Activated B cell treated with CpG ODN at 0.5 μM for 24 hours (primary cell): Measurements from ENCODE around the gene ACADS. TPM values are rescaled to one million over a fixed set of nuclear protein-coding genes. Genes with fewer than 3 reads are reported as not detected.

ENCODE experiments used
- ATAC-seq: fragments of 200-7000 bp; cut with Tn5 transposase; one replicate; pipeline ENCODE4 v1.10.0; 2021; ENCODE audit warnings: low read depth, mild to moderate bottlenecking, moderate library complexity
- CTCF ChIA-PET: fragments of 350-600 bp; sonication (Branson Sonifier 250); formaldehyde crosslinking; loops from one replicate; lab custom pipeline; 2021; ENCODE audit warnings: antibody characterized with exemption; lab: Charles Lee
- POLR2A ChIA-PET: fragments of 350-600 bp; sonication (Branson Sonifier 250); formaldehyde crosslinking; loops from one replicate; lab custom pipeline; 2021; ENCODE audit warnings: antibody characterized with exemption; lab: Charles Lee
- DNase-seq: peaks from one replicate; pipeline ENCODE4 v3.0.0; 2022
- H3K27ac Mint-ChIP-seq: one replicate; pipeline ENCODE4 v1.8.0; 2020; ENCODE audit warnings: mixed read lengths
- H3K27me3 Mint-ChIP-seq: one replicate; pipeline ENCODE4 v1.8.0; 2021; ENCODE audit warnings: mixed read lengths
- H3K36me3 Mint-ChIP-seq: one replicate; pipeline ENCODE4 v1.8.0; 2021; ENCODE audit warnings: low read depth, mixed read lengths
- H3K4me1 Mint-ChIP-seq: one replicate; pipeline ENCODE4 v1.8.0; 2021; ENCODE audit warnings: mixed read lengths
- H3K4me3 Mint-ChIP-seq: one replicate; pipeline ENCODE4 v1.8.0; 2020; ENCODE audit warnings: mild to moderate bottlenecking, mixed read lengths
- H3K9me3 Mint-ChIP-seq: one replicate; pipeline ENCODE4 v1.8.0; 2020; ENCODE audit warnings: mixed read lengths
- intact Hi-C: fragments of 100-400 bp; cut with micrococcal nuclease; formaldehyde crosslinking; loops from one replicate; pipeline ENCODE4 v1.15.1; 2024
- total RNA-seq: library from RNA; stranded (reverse); gene quantifications from 2 replicates; pipeline ENCODE4 v1.2.3, GENCODE V29; 2022
- TF ChIP-seq, protein P1 (sequence below): fragments of 200-600 bp; IDR thresholded peaks from one replicate; pipeline ENCODE4 v1.8.0; 2022; ENCODE audit warnings: antibody characterized with exemption, mild to moderate bottlenecking

Gene ACADS
- total RNA-seq, 1 donor from 2014 or later = 11.1 TPM

DNA sequence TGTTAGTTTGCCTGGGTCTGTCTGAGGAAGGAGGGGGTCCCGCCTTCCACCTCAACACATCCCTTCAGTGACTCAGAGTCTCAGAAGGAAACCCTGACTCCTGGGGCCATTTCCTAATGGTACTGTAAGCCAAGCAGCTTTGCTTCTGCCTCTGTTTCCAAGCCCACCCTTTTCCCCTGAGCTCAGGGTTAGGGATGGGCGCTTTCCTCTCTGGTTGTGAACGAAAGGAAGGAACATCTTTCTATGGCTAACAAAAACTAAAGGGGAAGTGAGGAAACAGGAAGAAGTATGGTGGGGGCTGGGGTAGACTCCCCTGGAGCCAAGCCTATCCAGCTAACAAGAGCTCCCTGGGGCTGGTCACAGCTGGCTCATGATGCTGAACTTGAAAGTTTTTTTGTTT is 27.0 kb upstream of the ACADS start:
- ChIA-PET POLR2A (interaction anchor here (0.6 to 1.3 kb wide), 4 partner anchors 10 to 1187 kb away, joined by 3 to 8 read pairs (median 4); no protein-coding TSS in a partner anchor), CTCF (interaction anchor here (1.8 kb wide), 1 partner anchor 49 kb away, joined by 9 read pairs; no protein-coding TSS in a partner anchor)
- H3K9me3 Mint-ChIP-seq = no peaks in the 10 kb centered on the region
- no peaks in the 10 kb centered on the region for H3K27me3 Mint-ChIP-seq
- H3K27ac Mint-ChIP-seq = no peak overlapping the region
- H3K36me3 Mint-ChIP-seq = peaks cover 95% of the 10 kb centered on the region
- TF ChIP-seq, protein P1, sequence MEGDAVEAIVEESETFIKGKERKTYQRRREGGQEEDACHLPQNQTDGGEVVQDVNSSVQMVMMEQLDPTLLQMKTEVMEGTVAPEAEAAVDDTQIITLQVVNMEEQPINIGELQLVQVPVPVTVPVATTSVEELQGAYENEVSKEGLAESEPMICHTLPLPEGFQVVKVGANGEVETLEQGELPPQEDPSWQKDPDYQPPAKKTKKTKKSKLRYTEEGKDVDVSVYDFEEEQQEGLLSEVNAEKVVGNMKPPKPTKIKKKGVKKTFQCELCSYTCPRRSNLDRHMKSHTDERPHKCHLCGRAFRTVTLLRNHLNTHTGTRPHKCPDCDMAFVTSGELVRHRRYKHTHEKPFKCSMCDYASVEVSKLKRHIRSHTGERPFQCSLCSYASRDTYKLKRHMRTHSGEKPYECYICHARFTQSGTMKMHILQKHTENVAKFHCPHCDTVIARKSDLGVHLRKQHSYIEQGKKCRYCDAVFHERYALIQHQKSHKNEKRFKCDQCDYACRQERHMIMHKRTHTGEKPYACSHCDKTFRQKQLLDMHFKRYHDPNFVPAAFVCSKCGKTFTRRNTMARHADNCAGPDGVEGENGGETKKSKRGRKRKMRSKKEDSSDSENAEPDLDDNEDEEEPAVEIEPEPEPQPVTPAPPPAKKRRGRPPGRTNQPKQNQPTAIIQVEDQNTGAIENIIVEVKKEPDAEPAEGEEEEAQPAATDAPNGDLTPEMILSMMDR = no peak
- no peak overlapping the region for H3K4me3 Mint-ChIP-seq
- ATAC-seq = no peak
- intact Hi-C loops = no loop called here
- peaks cover 11% of the 10 kb centered on the region for H3K4me1 Mint-ChIP-seq
- no peak for DNase-seq

DNA sequence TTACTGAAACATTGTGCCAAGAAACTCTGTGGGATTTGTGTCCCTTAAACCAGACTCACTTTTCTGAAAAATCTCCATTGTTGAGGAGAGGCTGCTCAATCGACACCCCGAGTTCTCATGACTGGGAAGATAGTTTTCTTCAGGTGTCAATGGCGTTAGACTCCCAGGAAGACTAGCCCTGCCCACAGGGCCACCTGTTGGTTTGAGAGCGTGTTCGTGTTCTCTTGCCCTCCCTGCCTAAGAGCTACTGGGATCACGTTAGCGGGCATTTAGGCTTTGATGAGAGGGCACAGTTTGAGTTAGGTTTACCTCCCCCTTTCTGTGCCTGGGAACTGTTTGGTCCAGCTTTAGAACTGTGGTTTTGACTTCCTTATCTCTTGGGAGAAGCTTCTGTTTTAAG is 26.1 kb upstream of the ACADS start:
- ATAC-seq (no peak), DNase-seq (no peak)
- Mint-ChIP-seq H3K27ac (no peak overlapping the region), H3K4me3 (no peak overlapping the region), H3K4me1 (peaks cover 11% of the 10 kb centered on the region), H3K9me3 (no peaks in the 10 kb centered on the region), H3K36me3 (peaks cover 87% of the 10 kb centered on the region), H3K27me3 (no peaks in the 10 kb centered on the region)
- ChIA-PET POLR2A (interaction anchor here (0.6 kb wide), 1 partner anchor 24 kb away, joined by 3 read pairs; no protein-coding TSS in a partner anchor), CTCF (no interaction called here)
- intact Hi-C loops = no loop called here
- TF ChIP-seq, protein P1 = no peak

- ChIA-PET CTCF (interaction anchor here (0.9 kb wide), 1 partner anchor 9 kb away, joined by 3 read pairs; the partner anchor contains the start of gene UNC119B), POLR2A (interaction anchor here (0.7 to 1.0 kb wide), 2 partner anchors 10 to 207 kb away, joined by 3 to 4 read pairs; partner anchors contain the start of gene UNC119B)
- intact Hi-C loops = no loop called here
- TF ChIP-seq, protein P1 = no peak
- no peak overlapping the region for H3K4me3 Mint-ChIP-seq
- no peaks in the 10 kb centered on the region for H3K9me3 Mint-ChIP-seq
- peaks cover 74% of the 10 kb centered on the region for H3K36me3 Mint-ChIP-seq
- no peaks in the 10 kb centered on the region for H3K27me3 Mint-ChIP-seq
- DNase-seq (no peak), ATAC-seq (no peak)
- no peak overlapping the region for H3K27ac Mint-ChIP-seq
- peaks cover 11% of the 10 kb centered on the region for H3K4me1 Mint-ChIP-seq
Measured at GRCh38 chr12:120700886-120701285, 24.7 kb upstream of the ACADS start.

DNA sequence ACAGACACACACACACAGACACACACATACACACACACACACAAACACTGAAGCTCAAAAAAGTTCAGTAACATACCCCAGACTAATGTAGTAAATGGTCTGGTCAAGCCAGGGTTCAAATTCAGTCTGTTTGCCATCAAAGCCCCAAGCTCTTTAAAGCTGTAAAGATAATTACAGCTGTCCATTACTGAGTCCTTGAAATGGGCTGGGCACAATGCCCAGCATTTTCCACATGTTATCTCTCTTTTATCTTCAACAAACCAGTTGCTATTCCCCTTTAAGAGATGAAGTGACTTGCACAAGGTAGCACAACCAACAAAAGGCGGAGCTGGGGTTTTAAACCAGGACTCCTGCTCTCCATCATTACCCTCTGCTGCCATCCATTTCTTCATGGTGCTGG is 23.0 kb upstream of the ACADS start:
- H3K27me3 Mint-ChIP-seq = no peaks in the 10 kb centered on the region
- ATAC-seq (no peak), DNase-seq (no peak)
- H3K27ac Mint-ChIP-seq = no peak overlapping the region
- ChIA-PET CTCF (interaction anchor here (0.9 kb wide), 1 partner anchor 56 kb away, joined by 3 read pairs; no protein-coding TSS in a partner anchor), POLR2A (interaction anchor here (0.9 kb wide), 1 partner anchor 16 kb away, joined by 3 read pairs; the partner anchor contains the start of gene MLEC)
- intact Hi-C loops = no loop called here
- TF ChIP-seq, protein P1 = no peak
- no peaks in the 10 kb centered on the region for H3K9me3 Mint-ChIP-seq
- H3K4me1 Mint-ChIP-seq = peaks cover 11% of the 10 kb centered on the region
- no peak overlapping the region for H3K4me3 Mint-ChIP-seq
- peaks cover 57% of the 10 kb centered on the region for H3K36me3 Mint-ChIP-seq

- Mint-ChIP-seq H3K27me3 (no peaks in the 10 kb centered on the region), H3K4me3 (no peak overlapping the region), H3K4me1 (peaks cover 7% of the 10 kb centered on the region), H3K36me3 (peaks cover 49% of the 10 kb centered on the region), H3K9me3 (no peaks in the 10 kb centered on the region), H3K27ac (no peak overlapping the region)
- DNase-seq (no peak), ATAC-seq (no peak)
- ChIA-PET CTCF (interaction anchor here (0.9 kb wide), 1 partner anchor 57 kb away, joined by 3 read pairs; no protein-coding TSS in a partner anchor), POLR2A (no interaction called here)
- TF ChIP-seq, protein P1 = no peak
- intact Hi-C loops = no loop called here
Measured at GRCh38 chr12:120703311-120703942, 22.2 kb upstream of the ACADS start.
